ENCODE measurements around the gene ARL10.
"Not testable (repeated sequence)": the region's sequence is repeated elsewhere in the genome, so short reads cannot be mapped to it uniquely, and the experiment has no call there.

Gene ARL10

GRCh38 chr5:176389135-176390123, 24.1 kb downstream of the ARL10 start:
- DNase-seq (ENCODE audit: low spot score): no peak

- DNase-seq (ENCODE audit: low spot score): no peak
These were observed 26.2 kb downstream of the ARL10 start for GRCh38 chr5:176391479-176391878.

GRCh38 chr5:176391999-176392398, 26.7 kb downstream of the ARL10 start:
- no peak for DNase-seq (ENCODE audit: low spot score)

- DNase-seq (ENCODE audit: low spot score): no peak
These were observed 27.2 kb downstream of the ARL10 start for GRCh38 chr5:176392526-176392925.

- DNase-seq (ENCODE audit: low spot score): no peak
These were observed 28.8 kb downstream of the ARL10 start for GRCh38 chr5:176394096-176394495.

GRCh38 chr5:176394881-176395675, 29.8 kb downstream of the ARL10 start:
- DNase-seq (ENCODE audit: low spot score): no peak

GRCh38 chr5:176396330-176396729, 31.0 kb downstream of the ARL10 start:
- DNase-seq (ENCODE audit: low spot score): no peak

- no peak for DNase-seq (ENCODE audit: low spot score)
These were observed 32.6 kb downstream of the ARL10 start for GRCh38 chr5:176397736-176398420.

- DNase-seq (ENCODE audit: low spot score): no peak
These were observed 35.3 kb downstream of the ARL10 start for GRCh38 chr5:176400382-176401156.

- no peak for DNase-seq (ENCODE audit: low spot score)
These were observed 36.3 kb downstream of the ARL10 start for GRCh38 chr5:176401281-176402205.

GRCh38 chr5:176405656-176406435, 40.6 kb downstream of the ARL10 start:
- DNase-seq (ENCODE audit: low spot score): no peak

- no peak for DNase-seq (ENCODE audit: low spot score)
These were observed 41.3 kb downstream of the ARL10 start for GRCh38 chr5:176406436-176407052.

- peak; percentile 32 for DNase-seq (ENCODE audit: low spot score)
These were observed 42.4 kb downstream of the ARL10 start for GRCh38 chr5:176407456-176408251.

- not testable (repeated sequence) for DNase-seq (ENCODE audit: low spot score)
These were observed 42.9 kb downstream of the ARL10 start for GRCh38 chr5:176408252-176408573.

GRCh38 chr5:176408590-176408989, 43.3 kb downstream of the ARL10 start:
- no peak for DNase-seq (ENCODE audit: low spot score)

- no peak for DNase-seq (ENCODE audit: low spot score)
These were observed 44.5 kb downstream of the ARL10 start for GRCh38 chr5:176409765-176410164.

GRCh38 chr5:176410486-176411180, 45.3 kb downstream of the ARL10 start:
- DNase-seq (ENCODE audit: low spot score): peak; percentile 4
